ENCODE data around the gene IQSEC1. TPM values are rescaled to one million over a fixed set of nuclear protein-coding genes. Genes with fewer than 3 reads are reported as not detected.

Gene IQSEC1
- total RNA-seq, 2 experiments from 2014 or later: 19.0 to 21.4 TPM

- ChIA-PET POLR2A (interaction anchor here (0.8 kb wide), 1 partner anchor 12 kb away, joined by 4 read pairs; no protein-coding TSS in a partner anchor), CTCF (interaction anchor here (0.8 to 6.0 kb wide), 2 partner anchors 18 to 47 kb away, joined by 3 to 28 read pairs; no protein-coding TSS in a partner anchor)
Observed at GRCh38 chr3:13013151-13013561, 60.1 kb downstream of the IQSEC1 start.

- ChIA-PET CTCF (interaction anchor here (0.8 to 6.0 kb wide), 5 partner anchors 13 to 60 kb away, joined by 3 to 28 read pairs (median 3); no protein-coding TSS in a partner anchor), POLR2A (interaction anchor here (0.6 to 1.6 kb wide), 5 partner anchors 17 to 62 kb away, joined by 3 to 10 read pairs (median 3); no protein-coding TSS in a partner anchor)
Observed at GRCh38 chr3:13012221-13012691, 61.0 kb downstream of the IQSEC1 start.

- CTCF ChIA-PET: interaction anchor here (0.7 to 6.0 kb wide), 6 partner anchors 10 to 60 kb away, joined by 3 to 28 read pairs (median 3); no protein-coding TSS in a partner anchor
- POLR2A ChIA-PET: interaction anchor here (0.6 to 1.6 kb wide), 5 partner anchors 12 to 63 kb away, joined by 3 to 10 read pairs (median 3); no protein-coding TSS in a partner anchor
Observed at GRCh38 chr3:13011573-13012220, 61.5 kb downstream of the IQSEC1 start.

- CTCF ChIA-PET: interaction anchor here (0.7 to 6.0 kb wide), 5 partner anchors 10 to 61 kb away, joined by 3 to 28 read pairs (median 3); no protein-coding TSS in a partner anchor
- POLR2A ChIA-PET: interaction anchor here (0.8 to 1.6 kb wide), 2 partner anchors 11 to 18 kb away, joined by 3 to 10 read pairs; no protein-coding TSS in a partner anchor
Observed at GRCh38 chr3:13010780-13011572, 62.3 kb downstream of the IQSEC1 start.

- POLR2A ChIA-PET: no interaction called here
- CTCF ChIA-PET: interaction anchor here (0.6 to 6.0 kb wide), 2 partner anchors 15 to 215 kb away, joined by 3 to 28 read pairs; no protein-coding TSS in a partner anchor
Observed at GRCh38 chr3:13009946-13010315, 63.3 kb downstream of the IQSEC1 start.

GRCh38 chr3:13009132-13009945, 63.9 kb downstream of the IQSEC1 start:
- ChIA-PET POLR2A (interaction anchor here (1.0 kb wide), 1 partner anchor 14 kb away, joined by 3 read pairs; no protein-coding TSS in a partner anchor), CTCF (interaction anchor here (0.6 to 6.0 kb wide), 3 partner anchors 14 to 215 kb away, joined by 3 to 28 read pairs (median 4); no protein-coding TSS in a partner anchor)

- ChIA-PET POLR2A (interaction anchor here (1.0 kb wide), 1 partner anchor 13 kb away, joined by 3 read pairs; no protein-coding TSS in a partner anchor), CTCF (interaction anchor here (1.4 to 6.0 kb wide), 3 partner anchors 10 to 24 kb away, joined by 3 to 28 read pairs (median 4); no protein-coding TSS in a partner anchor)
Observed at GRCh38 chr3:13008155-13008995, 64.9 kb downstream of the IQSEC1 start.

- CTCF ChIA-PET: interaction anchor here (1.4 to 6.0 kb wide), 4 partner anchors 9 to 23 kb away, joined by 3 to 32 read pairs (median 16); no protein-coding TSS in a partner anchor
- POLR2A ChIA-PET: no interaction called here
Observed at GRCh38 chr3:13007251-13007941, 65.8 kb downstream of the IQSEC1 start.

GRCh38 chr3:13006216-13006990, 66.8 kb downstream of the IQSEC1 start:
- ChIA-PET POLR2A (interaction anchor here (2.1 kb wide), 1 partner anchor 12 kb away, joined by 7 read pairs; no protein-coding TSS in a partner anchor), CTCF (interaction anchor here (1.2 to 4.5 kb wide), 3 partner anchors 8 to 23 kb away, joined by 3 to 32 read pairs (median 3); no protein-coding TSS in a partner anchor)

- POLR2A ChIA-PET: interaction anchor here (0.6 to 2.1 kb wide), 2 partner anchors 11 to 285 kb away, joined by 7 to 11 read pairs; no protein-coding TSS in a partner anchor
- CTCF ChIA-PET: interaction anchor here (1.2 to 4.5 kb wide), 3 partner anchors 9 to 24 kb away, joined by 3 to 32 read pairs (median 5); no protein-coding TSS in a partner anchor
Observed at GRCh38 chr3:13005301-13005700, 67.9 kb downstream of the IQSEC1 start.

- CTCF ChIA-PET: interaction anchor here (2.2 to 4.5 kb wide), 2 partner anchors 9 to 10 kb away, joined by 5 to 32 read pairs; no protein-coding TSS in a partner anchor
- POLR2A ChIA-PET: interaction anchor here (2.1 kb wide), 1 partner anchor 10 kb away, joined by 7 read pairs; no protein-coding TSS in a partner anchor
Observed at GRCh38 chr3:13004376-13004775, 68.9 kb downstream of the IQSEC1 start.

GRCh38 chr3:13003608-13004007, 69.6 kb downstream of the IQSEC1 start:
- POLR2A ChIA-PET: interaction anchor here (0.6 kb wide), 1 partner anchor 472 kb away, joined by 4 read pairs; no protein-coding TSS in a partner anchor

GRCh38 chr3:13002398-13003124, 70.7 kb downstream of the IQSEC1 start:
- ChIA-PET POLR2A (interaction anchor here (0.7 kb wide), 1 partner anchor 41 kb away, joined by 6 read pairs; no protein-coding TSS in a partner anchor), CTCF (no interaction called here)

More at GRCh38 chr3:13003608-13004007, 69.6 kb downstream of the IQSEC1 start:
- CTCF ChIA-PET: interaction anchor here (0.6 to 4.5 kb wide), 3 partner anchors 9 to 351 kb away, joined by 4 to 32 read pairs (median 5); no protein-coding TSS in a partner anchor

All from activated CD8-positive, alpha-beta memory T cell treated with anti-CD3 and anti-CD28 coated beads for 36 hours (primary cell).